A673 (cell line): Measurements from ENCODE around the gene PIK3CD. TPM values are rescaled to one million over a fixed set of nuclear protein-coding genes. Genes with fewer than 3 reads are reported as not detected.

Source experiments
- BruUV-seq: library from RNA; stranded (reverse); fragments of 400-500 nt; replicated peaks from 2 replicates; lab custom pipeline; 2021; lab: Mats Ljungman, UMichigan
- CTCF ChIA-PET: fragments of 300-600 bp; sonication (Branson Sonifier 250); formaldehyde crosslinking; loops from one replicate; lab custom pipeline; 2022; ENCODE audit warnings: antibody characterized with exemption; lab: Charles Lee
- POLR2A ChIA-PET: fragments of 300-600 bp; sonication (Branson Sonifier 250); formaldehyde crosslinking; loops from one replicate; lab custom pipeline; 2022; ENCODE audit warnings: antibody characterized with exemption; ENCODE audit not compliant: low non-redundant PET; lab: Charles Lee
- DNase-seq: peaks from one replicate; pipeline ENCODE4 v3.0.0-alpha.2; 2015; ENCODE audit warnings: low spot score
- H3K27ac ChIP-seq: fragments of 200-600 bp; sonication (generic); 2 replicates; pipeline ENCODE4 v1.5.1; 2016; ENCODE audit warnings: mixed run types, low read depth, mild to moderate bottlenecking, mixed read lengths, antibody characterized with exemption, low read length; ENCODE audit not compliant: poor library complexity, severe bottlenecking
- H3K27me3 ChIP-seq: fragments of 200-600 bp; sonication (generic); replicated peaks from 2 replicates; pipeline ENCODE4 v1.6.1; 2017; ENCODE audit warnings: mixed run types, low read depth, mild to moderate bottlenecking, mixed read lengths, antibody characterized with exemption, low read length; ENCODE audit not compliant: insufficient read depth, poor library complexity
- H3K36me3 ChIP-seq: fragments of 200-600 bp; sonication (generic); 2 replicates; pipeline ENCODE4 v1.6.1; 2016; ENCODE audit warnings: mixed run types, mild to moderate bottlenecking, mixed read lengths, antibody characterized with exemption, low read length; ENCODE audit not compliant: insufficient read depth, poor library complexity, severe bottlenecking
- H3K4me1 ChIP-seq: fragments of 200-600 bp; sonication (generic); 2 replicates; pipeline ENCODE4 v1.6.1; 2017; ENCODE audit warnings: mixed run types, mild to moderate bottlenecking, mixed read lengths, antibody characterized with exemption, low read length; ENCODE audit not compliant: insufficient read depth, poor library complexity, severe bottlenecking
- H3K4me3 ChIP-seq: fragments of 200-600 bp; sonication (generic); 2 replicates; pipeline ENCODE4 v1.5.1; 2016; ENCODE audit warnings: low read depth, mixed run types, mild to moderate bottlenecking, mixed read lengths, low read length; ENCODE audit not compliant: poor library complexity, severe bottlenecking
- H3K9me3 ChIP-seq: fragments of 200-600 bp; sonication (generic); 2 replicates; pipeline ENCODE4 v1.6.1; 2016; ENCODE audit warnings: mixed run types, low read depth, mild to moderate bottlenecking, mixed read lengths, antibody characterized with exemption, low read length; ENCODE audit not compliant: poor library complexity, severe bottlenecking
- EZH2 ChIP-seq: fragments of 200-600 bp; sonication (generic); IDR thresholded peaks from 2 replicates; pipeline ENCODE4 v1.6.1; 2017; ENCODE audit warnings: borderline replicate concordance, low read depth, mild to moderate bottlenecking, mixed read lengths, antibody characterized with exemption, low read length; ENCODE audit not compliant: poor library complexity, severe bottlenecking
- intact Hi-C: fragments of 100-400 bp; cut with micrococcal nuclease; formaldehyde crosslinking; loops from one replicate; pipeline ENCODE4 v1.10.0; 2022; ENCODE audit not compliant: unreplicated experiment
- total RNA-seq: library from RNA; stranded (reverse); gene quantifications from 2 replicates; pipeline ENCODE4 v1.2.3, GENCODE V29; 2021
- TF ChIP-seq, protein P1 (sequence below): fragments of 300-800, 200-600 bp; sonication (generic); conservative IDR thresholded peaks from 2 replicates; pipeline ENCODE4 v1.5.1; 2017; ENCODE audit warnings: low read depth, mild to moderate bottlenecking, antibody characterized with exemption, low read length, moderate library complexity, mixed read lengths

PIK3CD gene
- total RNA-seq, 1 experiment from 2014 or later = 2.1 TPM

DNA sequence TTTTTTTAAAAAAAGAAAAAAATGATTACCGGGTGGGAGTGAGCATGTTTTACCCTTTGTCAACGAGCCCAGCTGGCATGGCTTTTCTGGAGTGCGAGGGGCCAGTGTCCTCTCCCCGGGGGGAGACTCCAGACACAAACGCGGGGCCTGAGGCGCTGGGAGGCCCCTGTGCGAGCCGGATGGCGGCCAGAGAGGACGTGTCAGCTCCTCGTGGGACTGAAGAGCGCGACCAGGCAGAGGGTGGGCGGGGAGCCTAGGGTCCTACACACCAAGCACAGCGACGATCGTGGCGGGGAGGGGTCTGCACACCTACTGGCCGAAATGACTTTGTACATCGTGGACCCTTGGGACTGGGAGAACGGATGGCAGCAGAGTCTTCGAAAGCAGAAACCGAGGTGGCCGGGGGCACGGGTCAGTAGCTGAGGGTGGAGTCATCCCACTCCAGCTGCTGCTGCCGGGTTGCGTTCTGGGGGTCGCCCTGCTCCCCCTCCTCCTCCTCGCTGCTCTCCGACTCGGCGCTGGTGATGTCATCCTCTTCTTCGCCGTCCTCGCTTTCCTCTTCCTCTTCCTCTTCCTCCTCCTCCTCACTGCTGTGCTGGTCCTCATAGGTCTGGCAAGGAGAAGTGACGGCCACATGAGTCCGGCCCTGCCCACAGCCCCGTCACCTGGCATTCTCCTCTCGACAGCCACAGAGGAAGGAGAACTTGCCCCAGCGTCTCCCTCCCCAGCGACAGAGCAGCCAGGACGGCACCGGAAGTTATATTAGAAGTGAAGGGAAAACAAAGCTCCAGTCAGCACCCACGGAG lies 78.8 kb downstream of the PIK3CD start:
- H3K36me3 ChIP-seq = peaks cover 56% of the 10 kb centered on the region
- H3K27ac ChIP-seq = no peak overlapping the region
- TSS peak; percentile 53 for BruUV-seq
- no peaks in the 10 kb centered on the region for H3K27me3 ChIP-seq
- H3K4me1 ChIP-seq = no peaks in the 10 kb centered on the region
- CTCF ChIA-PET = interaction anchor here (0.9 kb wide), 1 partner anchor 11 kb away, joined by 3 read pairs; no protein-coding TSS in a partner anchor
- intact Hi-C loops = no loop called here
- H3K4me3 ChIP-seq = no peak overlapping the region
- TF ChIP-seq EZH2 = no peak
- TF ChIP-seq, protein P1, sequence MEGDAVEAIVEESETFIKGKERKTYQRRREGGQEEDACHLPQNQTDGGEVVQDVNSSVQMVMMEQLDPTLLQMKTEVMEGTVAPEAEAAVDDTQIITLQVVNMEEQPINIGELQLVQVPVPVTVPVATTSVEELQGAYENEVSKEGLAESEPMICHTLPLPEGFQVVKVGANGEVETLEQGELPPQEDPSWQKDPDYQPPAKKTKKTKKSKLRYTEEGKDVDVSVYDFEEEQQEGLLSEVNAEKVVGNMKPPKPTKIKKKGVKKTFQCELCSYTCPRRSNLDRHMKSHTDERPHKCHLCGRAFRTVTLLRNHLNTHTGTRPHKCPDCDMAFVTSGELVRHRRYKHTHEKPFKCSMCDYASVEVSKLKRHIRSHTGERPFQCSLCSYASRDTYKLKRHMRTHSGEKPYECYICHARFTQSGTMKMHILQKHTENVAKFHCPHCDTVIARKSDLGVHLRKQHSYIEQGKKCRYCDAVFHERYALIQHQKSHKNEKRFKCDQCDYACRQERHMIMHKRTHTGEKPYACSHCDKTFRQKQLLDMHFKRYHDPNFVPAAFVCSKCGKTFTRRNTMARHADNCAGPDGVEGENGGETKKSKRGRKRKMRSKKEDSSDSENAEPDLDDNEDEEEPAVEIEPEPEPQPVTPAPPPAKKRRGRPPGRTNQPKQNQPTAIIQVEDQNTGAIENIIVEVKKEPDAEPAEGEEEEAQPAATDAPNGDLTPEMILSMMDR = no peak
- no peaks in the 10 kb centered on the region for H3K9me3 ChIP-seq
- DNase-seq = no peak
- POLR2A ChIA-PET = no interaction called here

DNA sequence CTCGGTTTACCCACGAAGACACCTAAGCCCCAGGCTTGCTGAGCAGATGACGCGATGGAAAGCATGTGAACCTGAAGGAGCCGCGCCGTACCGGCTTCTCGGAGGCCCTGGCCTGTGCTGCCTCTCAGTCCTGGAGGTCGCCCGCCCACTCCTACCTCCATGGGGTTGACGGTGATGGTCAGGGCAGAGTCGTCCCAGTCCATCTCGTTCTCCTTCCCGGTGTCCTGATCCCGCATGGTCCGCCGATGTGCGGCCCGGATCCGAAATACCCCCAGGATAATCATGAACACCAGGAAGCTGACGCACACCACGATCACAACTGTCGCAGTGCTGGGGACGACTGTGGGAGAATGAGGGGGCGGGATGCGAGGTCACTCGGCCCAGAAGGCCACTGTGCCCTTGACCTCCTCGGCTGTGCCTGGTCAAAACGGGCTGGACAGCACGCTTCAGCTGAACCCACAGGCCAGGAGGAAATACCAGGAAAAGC lies 79.6 kb downstream of the PIK3CD start:
- BruUV-seq = no TSS peak
- H3K36me3 ChIP-seq = peaks cover 64% of the 10 kb centered on the region
- CTCF ChIA-PET = no interaction called here

DNA sequence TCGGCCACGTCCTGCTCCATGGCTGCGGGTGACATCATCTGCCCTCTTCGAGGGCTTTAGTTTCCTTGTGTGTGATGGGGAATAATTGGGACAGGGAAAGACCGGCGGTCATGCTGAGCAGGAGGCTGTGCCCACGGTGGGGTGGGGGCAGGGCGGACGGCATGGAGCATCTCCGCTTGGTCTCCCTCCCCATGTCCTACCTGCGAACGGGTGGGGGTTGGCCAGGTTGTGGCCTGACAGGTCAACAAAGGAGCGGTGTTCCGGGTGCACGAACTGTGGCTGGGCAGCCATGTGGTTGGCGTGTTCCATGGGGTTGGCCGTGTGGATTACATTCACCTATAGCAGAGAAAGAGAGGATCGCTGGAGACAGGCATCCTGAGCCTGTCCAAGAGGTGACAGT lies 80.0 kb downstream of the PIK3CD start:
- no peak overlapping the region for H3K27ac ChIP-seq
- intact Hi-C loops = no loop called here
- TF ChIP-seq EZH2 = no peak
- TF ChIP-seq, protein P1 = no peak
- H3K27me3 ChIP-seq = no peaks in the 10 kb centered on the region
- CTCF ChIA-PET = no interaction called here
- H3K36me3 ChIP-seq = peaks cover 68% of the 10 kb centered on the region
- H3K9me3 ChIP-seq = no peaks in the 10 kb centered on the region
- BruUV-seq = no TSS peak
- POLR2A ChIA-PET = no interaction called here
- DNase-seq = no peak
- no peaks in the 10 kb centered on the region for H3K4me1 ChIP-seq
- no peak overlapping the region for H3K4me3 ChIP-seq

More for the DNA sequence above, 79.6 kb downstream of the PIK3CD start:
- Histone ChIP-seq H3K27me3 (no peaks in the 10 kb centered on the region), H3K4me1 (no peaks in the 10 kb centered on the region), H3K27ac (no peak overlapping the region), H3K4me3 (no peak overlapping the region), H3K9me3 (no peaks in the 10 kb centered on the region)
- POLR2A ChIA-PET = no interaction called here
- DNase-seq = no peak
- intact Hi-C loops = no loop called here
- no peak for TF ChIP-seq EZH2
- TF ChIP-seq, protein P1 = no peak
